Measurements from ENCODE around the gene RHBDL2. TPM values are rescaled to one million over a fixed set of nuclear protein-coding genes. Genes with fewer than 3 reads are reported as not detected.
"Not testable (repeated sequence)": the region's sequence is repeated elsewhere in the genome, so short reads cannot be mapped to it uniquely, and the experiment has no call there.

RHBDL2 gene
- total RNA-seq, 2 experiments from 2014 or later = not detected

DNA sequence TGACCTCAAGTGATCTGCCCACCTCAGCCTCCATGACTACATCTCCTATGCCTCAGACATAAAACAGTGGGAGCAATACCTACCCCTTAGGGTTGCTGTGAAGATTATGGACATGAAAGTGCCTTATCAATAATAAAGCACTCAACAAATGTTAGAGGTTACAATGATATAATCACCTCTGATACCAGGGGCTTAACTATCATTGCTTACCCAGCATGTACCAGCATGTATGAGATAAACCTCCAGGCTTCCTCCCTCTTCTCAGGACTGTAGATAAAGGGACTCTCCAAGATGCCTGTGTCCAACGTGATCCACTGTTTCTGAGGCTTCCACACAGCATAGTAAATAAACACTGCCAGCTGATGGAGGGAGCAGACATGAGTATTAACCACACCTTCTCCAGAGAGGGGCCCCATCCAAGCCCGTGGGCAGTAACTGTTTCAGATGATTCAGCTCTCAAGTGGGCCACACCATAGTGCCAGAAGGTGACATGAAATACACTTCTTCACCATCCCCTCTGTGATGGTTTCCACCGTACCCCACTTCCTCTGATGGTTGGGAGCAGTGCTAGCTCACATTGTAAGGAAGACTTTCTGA is 26.2 kb downstream of the RHBDL2 start:
- Mint-ChIP-seq H3K4me3 (no peak overlapping the region), H3K4me1 (peaks cover 6% of the 10 kb centered on the region), H3K27me3 (no peaks in the 10 kb centered on the region), H3K36me3 (no peaks in the 10 kb centered on the region), H3K9me3 (no peaks in the 10 kb centered on the region), H3K27ac (no peak overlapping the region)
- peak; percentile 8 for DNase-seq

DNA sequence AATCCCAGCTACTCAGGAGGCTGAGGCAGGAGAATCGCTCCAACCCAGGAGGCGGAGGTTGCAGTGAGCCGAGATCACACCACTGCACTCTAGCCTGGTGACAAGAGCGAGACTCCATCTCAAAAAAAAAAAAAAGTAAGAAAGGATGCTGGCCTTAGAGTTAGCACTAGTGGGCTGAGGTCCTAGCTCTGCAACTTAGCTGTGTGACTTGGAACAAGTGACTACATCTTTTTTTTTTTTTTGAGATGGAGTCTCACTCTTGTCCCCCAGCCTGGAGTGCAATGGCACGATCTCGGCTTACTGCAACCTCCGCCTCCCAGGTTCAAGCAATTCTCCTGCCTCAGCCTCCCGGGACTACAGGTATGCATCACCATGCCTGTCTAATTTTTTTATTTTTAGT is 26.7 kb downstream of the RHBDL2 start:
- H3K9me3 Mint-ChIP-seq, H3K4me1 Mint-ChIP-seq, H3K4me3 Mint-ChIP-seq, H3K36me3 Mint-ChIP-seq, DNase-seq, H3K27ac Mint-ChIP-seq, H3K27me3 Mint-ChIP-seq: not testable (repeated sequence)

DNA sequence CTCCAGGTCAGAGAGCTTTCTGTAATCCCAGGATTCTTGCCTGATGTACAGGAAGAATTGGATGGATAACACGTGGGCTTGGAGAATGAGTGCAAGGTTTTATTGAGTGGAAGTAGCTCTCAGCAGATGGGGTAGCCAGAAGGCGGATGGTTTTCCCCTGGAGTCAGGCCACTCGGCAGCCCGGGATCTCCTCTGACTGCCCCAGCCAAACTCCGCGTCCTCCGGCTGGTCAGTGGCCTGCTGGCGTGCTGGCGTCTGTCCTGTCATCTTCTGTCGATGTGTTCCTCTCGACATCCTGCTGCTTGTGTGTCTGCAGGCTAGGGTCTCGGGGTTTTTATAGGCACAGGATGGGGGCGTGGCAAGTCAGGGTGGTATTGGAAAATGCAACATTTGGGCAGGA is 32.8 kb downstream of the RHBDL2 start:
- H3K4me3 Mint-ChIP-seq = no peak overlapping the region
- peaks cover 4% of the 10 kb centered on the region for H3K36me3 Mint-ChIP-seq
- H3K27me3 Mint-ChIP-seq = no peaks in the 10 kb centered on the region
- no peak for DNase-seq
- no peak overlapping the region for H3K27ac Mint-ChIP-seq
- H3K9me3 Mint-ChIP-seq = peaks cover 4% of the 10 kb centered on the region
- no peaks in the 10 kb centered on the region for H3K4me1 Mint-ChIP-seq

DNA sequence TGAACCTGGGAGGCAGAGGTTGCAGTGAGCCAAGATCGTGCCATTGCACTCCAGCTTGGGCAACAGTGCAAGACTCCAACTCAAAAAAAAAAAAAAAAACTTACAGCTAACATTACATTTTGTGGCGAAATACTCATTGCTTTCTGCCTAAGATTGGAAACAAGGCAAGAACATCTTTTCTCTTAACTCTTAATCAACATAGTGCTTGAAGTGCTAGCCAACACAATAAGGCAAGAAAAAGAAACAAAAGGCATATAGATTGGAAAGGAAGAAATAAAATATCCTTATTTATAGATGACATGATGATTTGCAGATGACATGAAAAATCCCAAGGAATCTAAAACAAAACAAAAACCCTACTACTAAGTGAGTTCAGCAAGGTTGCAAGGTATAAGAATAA is 35.6 kb downstream of the RHBDL2 start:
- peaks cover 4% of the 10 kb centered on the region for H3K36me3 Mint-ChIP-seq
- DNase-seq = no peak
- H3K9me3 Mint-ChIP-seq = peaks cover 4% of the 10 kb centered on the region
- H3K27ac Mint-ChIP-seq = no peak overlapping the region
- H3K4me1 Mint-ChIP-seq = no peaks in the 10 kb centered on the region
- no peak overlapping the region for H3K4me3 Mint-ChIP-seq
- H3K27me3 Mint-ChIP-seq = no peaks in the 10 kb centered on the region

DNA sequence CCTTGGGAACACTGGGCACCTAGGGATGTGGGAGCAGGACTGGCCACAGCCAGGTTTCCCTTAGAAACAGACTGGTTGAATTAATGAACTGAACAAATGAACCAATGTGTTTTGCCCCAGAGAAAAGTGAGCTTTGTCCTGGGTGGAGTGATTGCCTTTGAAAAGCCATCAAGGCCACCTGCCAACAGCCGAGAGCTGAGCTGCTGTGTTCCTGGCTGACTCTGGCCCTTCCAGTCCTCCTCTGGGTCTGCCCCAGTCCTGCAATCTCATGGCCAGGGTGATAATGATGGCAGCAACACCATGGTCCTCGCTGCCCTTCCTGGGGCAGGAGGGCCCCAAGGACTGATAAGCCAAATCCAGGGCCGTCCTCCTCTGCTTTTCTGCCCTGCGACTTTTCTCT is 42.1 kb downstream of the RHBDL2 start:
- no peak for DNase-seq
- H3K9me3 Mint-ChIP-seq = no peaks in the 10 kb centered on the region
- H3K27me3 Mint-ChIP-seq = no peaks in the 10 kb centered on the region
- no peak overlapping the region for H3K27ac Mint-ChIP-seq
- H3K4me3 Mint-ChIP-seq = no peak overlapping the region
- H3K4me1 Mint-ChIP-seq = no peaks in the 10 kb centered on the region
- H3K36me3 Mint-ChIP-seq = no peaks in the 10 kb centered on the region

DNA sequence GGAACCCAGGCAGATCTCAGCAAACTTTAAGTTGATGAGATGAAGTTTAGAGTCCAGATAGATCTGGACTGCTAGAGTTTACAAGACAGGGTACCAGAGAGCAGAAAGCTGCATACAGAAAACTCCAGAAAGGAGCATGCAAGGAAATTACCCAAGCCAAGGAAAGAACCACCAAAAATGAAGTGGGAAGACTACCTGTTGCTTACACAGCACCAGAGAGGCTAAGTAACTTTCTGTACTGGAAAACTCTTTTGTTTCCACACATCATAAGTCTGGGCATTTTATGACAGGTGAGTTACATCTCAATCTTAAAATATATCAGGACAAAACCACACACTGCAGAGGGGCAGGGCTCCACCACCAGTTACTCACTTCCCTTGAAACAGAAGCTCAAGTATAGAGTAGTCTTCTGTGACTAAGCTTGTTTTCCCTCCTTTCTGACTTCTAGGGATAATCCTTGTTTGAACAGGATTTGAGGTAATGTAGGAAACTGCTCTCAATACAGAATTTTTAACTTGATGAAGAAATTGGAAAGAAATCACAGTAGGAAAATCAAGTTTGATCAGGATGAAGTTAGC is 42.9 kb downstream of the RHBDL2 start:
- H3K36me3 Mint-ChIP-seq = no peaks in the 10 kb centered on the region
- H3K9me3 Mint-ChIP-seq = no peaks in the 10 kb centered on the region
- H3K4me1 Mint-ChIP-seq = no peaks in the 10 kb centered on the region
- DNase-seq = no peak
- H3K4me3 Mint-ChIP-seq = no peak overlapping the region
- no peaks in the 10 kb centered on the region for H3K27me3 Mint-ChIP-seq
- no peak overlapping the region for H3K27ac Mint-ChIP-seq

DNA sequence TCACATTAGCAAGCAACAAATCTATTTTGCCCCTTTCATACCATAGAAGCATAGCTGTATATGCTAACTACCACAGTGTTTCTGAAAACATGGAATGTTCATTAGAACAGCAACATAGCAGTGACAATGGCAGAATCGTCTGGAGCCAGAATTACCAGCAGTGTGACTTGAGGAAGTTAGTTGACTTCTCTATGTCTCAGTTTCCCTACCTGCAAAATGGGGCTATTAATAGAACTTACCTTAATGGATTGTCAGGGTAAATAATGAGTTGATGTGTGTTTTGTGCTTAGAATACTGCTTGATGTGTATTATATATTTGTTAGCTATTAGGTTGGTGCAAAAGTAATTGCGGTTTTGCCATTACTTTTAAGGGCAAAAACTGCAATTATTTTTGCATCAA is 45.5 kb downstream of the RHBDL2 start:
- Mint-ChIP-seq H3K27ac (no peak overlapping the region), H3K4me3 (no peak overlapping the region), H3K36me3 (no peaks in the 10 kb centered on the region), H3K4me1 (no peaks in the 10 kb centered on the region), H3K9me3 (no peaks in the 10 kb centered on the region), H3K27me3 (no peaks in the 10 kb centered on the region)
- DNase-seq = no peak

DNA sequence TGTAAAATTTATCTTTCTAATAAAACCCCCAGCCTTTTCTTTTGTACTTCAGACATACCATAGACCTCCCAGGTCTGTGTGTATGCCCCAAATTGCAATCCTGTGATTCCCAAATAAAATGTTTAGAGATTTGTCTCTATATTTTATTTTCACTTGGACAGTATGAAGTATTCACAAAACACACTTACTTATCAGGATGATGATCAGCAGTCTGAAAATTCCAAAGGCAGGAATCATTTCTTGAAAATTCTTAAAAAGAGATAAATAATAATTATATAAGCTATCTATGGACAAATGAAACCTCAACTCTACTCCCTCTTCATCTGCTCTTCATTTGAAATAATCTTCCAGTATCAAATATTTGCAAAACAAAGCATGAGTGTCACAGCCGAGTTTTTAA is 48.7 kb downstream of the RHBDL2 start:
- no peaks in the 10 kb centered on the region for H3K4me1 Mint-ChIP-seq
- no peaks in the 10 kb centered on the region for H3K27me3 Mint-ChIP-seq
- no peaks in the 10 kb centered on the region for H3K36me3 Mint-ChIP-seq
- DNase-seq = no peak
- no peak overlapping the region for H3K4me3 Mint-ChIP-seq
- H3K9me3 Mint-ChIP-seq = no peaks in the 10 kb centered on the region
- no peak overlapping the region for H3K27ac Mint-ChIP-seq

DNA sequence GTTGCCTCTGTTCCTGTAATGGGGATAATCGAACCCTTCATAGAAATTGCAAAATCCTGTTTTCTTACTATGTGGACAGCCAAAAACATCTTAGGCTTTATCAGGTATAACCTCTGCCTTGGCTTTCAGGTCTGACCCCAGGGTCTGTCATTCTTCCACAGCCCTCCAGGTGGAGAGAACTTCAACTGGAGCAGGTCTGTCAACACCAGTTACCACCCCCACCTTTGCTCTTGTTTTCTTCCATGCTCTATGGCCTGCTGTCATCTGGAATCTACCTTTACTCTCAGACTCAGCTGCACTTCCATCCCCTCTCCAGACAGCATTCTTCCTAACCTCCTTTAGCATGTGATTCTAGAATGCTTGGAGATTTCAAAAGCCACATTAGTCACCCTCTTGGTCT is 49.9 kb downstream of the RHBDL2 start:
- H3K27me3 Mint-ChIP-seq = no peaks in the 10 kb centered on the region
- no peak overlapping the region for H3K4me3 Mint-ChIP-seq
- H3K27ac Mint-ChIP-seq = no peak overlapping the region
- H3K36me3 Mint-ChIP-seq = no peaks in the 10 kb centered on the region
- H3K4me1 Mint-ChIP-seq = no peaks in the 10 kb centered on the region
- H3K9me3 Mint-ChIP-seq = no peaks in the 10 kb centered on the region
- DNase-seq = no peak

DNA sequence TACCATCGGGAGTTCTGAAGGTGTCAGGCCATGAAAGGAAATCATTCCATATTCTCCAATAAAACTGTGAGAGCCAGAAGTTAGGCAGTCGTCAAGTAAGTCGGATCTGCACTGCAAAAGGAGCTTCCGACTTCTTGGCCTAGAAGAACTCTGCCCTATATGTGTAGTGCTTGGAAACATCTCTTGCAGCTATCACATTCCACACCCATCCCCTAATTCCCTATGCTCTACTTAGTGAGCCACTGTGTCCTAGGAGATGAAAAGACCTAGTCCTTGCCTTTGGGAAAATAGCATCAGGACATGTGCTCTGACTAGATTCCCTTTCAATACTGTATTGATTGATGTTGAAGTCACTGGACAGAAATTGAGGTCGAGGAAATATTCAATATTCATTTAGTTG is 52.0 kb downstream of the RHBDL2 start:
- no peak overlapping the region for H3K27ac Mint-ChIP-seq
- H3K27me3 Mint-ChIP-seq = no peaks in the 10 kb centered on the region
- DNase-seq = no peak

DNA sequence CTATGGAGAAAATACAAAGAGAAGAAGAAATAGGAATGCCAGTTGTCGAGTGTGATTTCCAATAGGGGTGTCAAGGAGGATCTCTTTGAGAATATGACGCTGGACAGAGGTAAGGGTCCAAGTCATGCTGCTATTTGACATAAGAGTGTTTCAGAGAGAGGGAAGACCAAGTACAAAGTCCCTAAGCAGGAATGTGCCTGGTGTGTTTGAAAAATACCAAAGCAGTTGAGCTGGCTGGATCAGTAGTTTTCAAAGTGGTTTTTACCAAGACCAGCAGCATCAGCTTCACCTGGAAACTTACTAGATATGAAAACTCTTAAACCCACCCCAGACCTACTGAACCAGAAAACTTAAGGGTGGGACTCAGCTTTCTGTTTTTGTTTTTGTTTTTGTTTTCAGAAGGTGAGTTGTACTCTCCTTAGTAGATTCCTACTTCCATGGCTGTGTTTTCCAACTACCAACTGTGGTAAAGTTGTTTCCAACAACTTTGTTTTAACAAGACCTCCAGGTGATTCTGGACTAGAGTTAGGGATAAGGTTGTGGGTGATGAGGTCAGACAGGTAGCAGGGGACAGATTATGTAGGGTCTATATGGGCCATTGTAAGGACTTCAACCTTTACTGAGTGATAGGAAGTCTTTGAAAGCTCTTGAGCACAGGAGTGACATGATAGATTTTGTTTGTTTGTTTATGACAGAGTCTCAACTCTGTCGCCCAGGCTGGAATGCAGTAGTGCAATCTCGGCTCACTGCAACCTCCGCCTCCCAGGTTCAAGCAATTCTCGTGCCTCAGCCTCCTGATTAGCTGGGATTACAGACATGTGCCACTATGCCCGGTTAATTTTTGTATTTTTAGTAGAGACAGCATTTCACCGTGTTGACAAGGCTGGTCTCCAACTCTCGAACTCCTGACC is 53.0 kb downstream of the RHBDL2 start:
- Mint-ChIP-seq H3K27ac (no peak overlapping the region), H3K4me1 (no peaks in the 10 kb centered on the region), H3K27me3 (no peaks in the 10 kb centered on the region), H3K36me3 (no peaks in the 10 kb centered on the region), H3K4me3 (no peak overlapping the region), H3K9me3 (no peaks in the 10 kb centered on the region)
- no peak for DNase-seq

More for the DNA sequence above, 52.0 kb downstream of the RHBDL2 start:
- H3K36me3 Mint-ChIP-seq = no peaks in the 10 kb centered on the region
- H3K4me1 Mint-ChIP-seq = no peaks in the 10 kb centered on the region
- H3K9me3 Mint-ChIP-seq = no peaks in the 10 kb centered on the region
- no peak overlapping the region for H3K4me3 Mint-ChIP-seq

DNA sequence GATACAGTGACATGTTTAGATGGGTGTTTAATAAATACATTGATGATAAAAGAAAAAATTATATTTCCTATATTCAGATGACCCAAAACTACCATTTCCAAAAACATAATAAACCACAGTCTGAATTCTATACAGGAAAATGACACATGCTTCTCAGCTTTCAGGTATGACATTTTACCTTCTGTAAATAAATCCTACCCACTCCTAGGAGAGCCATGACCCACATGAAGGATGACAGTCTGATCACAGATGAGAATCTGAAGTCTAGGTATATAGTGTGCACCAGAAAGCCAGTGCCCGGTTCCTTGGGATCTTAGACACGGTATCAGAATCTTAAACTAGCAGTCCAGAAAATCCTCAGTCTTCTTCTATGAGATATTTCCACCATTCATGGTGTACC is 56.5 kb downstream of the RHBDL2 start:
- H3K4me1 Mint-ChIP-seq = no peaks in the 10 kb centered on the region
- no peaks in the 10 kb centered on the region for H3K9me3 Mint-ChIP-seq
- DNase-seq = no peak
- H3K36me3 Mint-ChIP-seq = no peaks in the 10 kb centered on the region
- H3K27me3 Mint-ChIP-seq = no peaks in the 10 kb centered on the region
- no peak overlapping the region for H3K4me3 Mint-ChIP-seq
- no peak overlapping the region for H3K27ac Mint-ChIP-seq

DNA sequence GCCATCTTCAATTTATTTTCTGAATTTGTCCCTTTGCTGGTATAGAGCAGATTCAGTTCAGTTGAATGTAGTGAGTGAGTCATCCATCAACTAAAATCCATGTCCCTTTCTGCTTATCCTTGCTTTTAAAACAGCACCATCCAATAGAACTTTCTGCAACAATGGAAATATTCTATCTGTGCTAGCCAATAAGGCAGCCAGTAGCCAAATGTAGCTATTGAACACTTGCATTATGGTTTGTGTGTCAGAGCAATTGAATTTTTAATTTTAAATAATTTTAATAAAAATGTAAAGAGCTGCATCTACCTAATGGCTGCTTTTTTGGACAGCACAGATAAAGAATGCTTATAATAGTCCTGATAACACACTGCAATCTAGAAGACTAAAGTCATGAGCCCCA is 60.1 kb downstream of the RHBDL2 start, which contains the start of gene GJA9:
TSS of gene GJA9 (minus strand) at position 101 of the 400 bp plus-strand sequence. CDS start 5,489 bp downstream, outside the sequence.
- Mint-ChIP-seq H3K27me3 (no peaks in the 10 kb centered on the region), H3K27ac (no peak within 1 kb of the TSS), H3K4me1 (no peaks in the 10 kb centered on the region), H3K36me3 (no peaks in the 10 kb centered on the region), H3K4me3 (no peak within 1 kb of the TSS), H3K9me3 (no peaks in the 10 kb centered on the region)
- DNase-seq = no peak

DNA sequence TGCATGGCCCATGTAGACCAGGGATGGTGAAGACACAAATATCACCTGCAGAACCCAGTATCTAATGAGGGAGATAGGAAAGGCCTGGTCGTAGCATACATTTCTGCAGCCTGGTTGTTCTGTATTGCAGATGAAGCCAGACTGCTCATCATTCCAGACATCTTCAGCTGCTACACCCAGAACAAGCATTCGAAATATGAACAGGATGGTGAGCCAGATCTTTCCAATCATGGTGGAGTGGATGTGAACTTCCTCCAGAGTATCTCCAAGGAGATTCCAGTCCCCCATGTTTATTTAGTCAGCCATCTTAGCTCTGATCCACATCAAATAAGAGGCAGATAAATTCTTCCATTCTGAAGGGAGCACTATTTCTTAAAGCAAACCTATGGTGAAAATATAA is 65.8 kb downstream of the RHBDL2 start:
- Mint-ChIP-seq H3K27me3 (no peaks in the 10 kb centered on the region), H3K4me3 (no peak overlapping the region), H3K4me1 (peaks cover 22% of the 10 kb centered on the region), H3K36me3 (peaks cover 2% of the 10 kb centered on the region), H3K27ac (no peak overlapping the region), H3K9me3 (no peaks in the 10 kb centered on the region)
- no peak for DNase-seq

DNA sequence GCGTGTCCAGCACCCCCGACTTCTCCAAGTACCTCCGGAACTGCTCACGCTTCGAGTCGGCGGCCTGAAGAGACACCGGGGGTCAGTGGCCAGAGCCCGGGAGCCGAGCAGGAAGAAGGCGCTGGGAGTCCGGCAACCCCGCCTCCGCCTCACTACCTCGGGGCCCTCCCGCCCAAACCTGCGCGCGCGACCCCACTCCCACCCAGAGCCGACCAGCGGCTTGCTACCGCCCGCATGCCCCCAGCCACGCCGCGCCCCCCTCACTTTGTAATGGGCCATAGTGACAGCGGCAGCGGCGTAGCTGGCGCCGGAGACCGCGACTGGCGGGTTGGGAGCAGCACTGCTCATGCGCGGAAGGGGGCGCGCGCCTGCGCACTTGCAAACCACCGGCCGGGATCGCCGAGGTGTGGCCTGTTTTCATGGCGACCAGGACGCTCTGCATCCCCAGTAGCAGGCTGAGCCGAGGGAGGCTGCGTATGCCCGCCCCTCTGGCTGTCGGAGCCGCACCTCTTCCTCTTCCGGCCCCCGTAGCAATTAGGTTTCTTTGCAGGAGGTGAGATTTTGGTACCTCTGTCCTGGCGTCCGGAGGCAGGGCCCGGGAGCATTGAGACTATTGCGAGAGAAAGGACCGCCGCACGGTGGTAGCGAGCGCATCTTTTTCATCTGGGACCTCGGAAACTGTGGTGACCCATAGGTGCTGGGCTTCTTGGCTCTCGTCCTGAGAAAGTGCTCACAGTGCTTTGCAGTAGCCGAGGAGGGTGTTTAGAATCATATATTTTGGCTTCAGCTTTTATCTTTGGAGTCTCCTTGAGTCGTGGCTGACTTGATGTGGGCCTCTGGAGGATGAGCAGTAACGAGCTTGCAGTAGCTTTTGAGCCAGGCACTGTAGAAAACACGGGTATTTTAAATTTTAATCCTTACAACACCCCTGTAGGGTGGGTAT is 68.3 kb downstream of the RHBDL2 start, which contains the start of gene MYCBP:
TSS of gene MYCBP (minus strand) at position 322 of the 943 bp plus-strand sequence. CDS start at position 279, 43 bp downstream.
- peak within 1 kb of the TSS; percentile 80 for H3K27ac Mint-ChIP-seq
- H3K27me3 Mint-ChIP-seq = no peaks in the 10 kb centered on the region
- DNase-seq = peak; percentile 98
- H3K4me1 Mint-ChIP-seq = peaks cover 22% of the 10 kb centered on the region
- peaks cover 10% of the 10 kb centered on the region for H3K36me3 Mint-ChIP-seq
- no peaks in the 10 kb centered on the region for H3K9me3 Mint-ChIP-seq
- peak within 1 kb of the TSS; percentile 89 for H3K4me3 Mint-ChIP-seq

Data from activated naive CD8-positive, alpha-beta T cell treated with anti-CD3 and anti-CD28 coated beads for 36 hours (primary cell).